Colonic mucosa (tissue), 4 donors: Measurements from ENCODE around the gene KCNN1. TPM values are rescaled to one million over a fixed set of nuclear protein-coding genes. Genes with fewer than 3 reads are reported as not detected.
A peak's percentile ranks its signal among the peaks of the same experiment; 100 is the strongest.

Source experiments
- DNase-seq: peaks from one replicate; pipeline ENCODE4 v3.0.0-alpha.2; 2020
- H3K27ac ChIP-seq: fragments of 200-600 bp; one replicate; pipeline ENCODE4 v1.8.0; 2021
- H3K27me3 ChIP-seq: fragments of 200-600 bp; one replicate; pipeline ENCODE4 v1.8.0; 2021
- H3K36me3 ChIP-seq: fragments of 200-600 bp; one replicate; pipeline ENCODE4 v1.8.0; 2021
- H3K4me1 ChIP-seq: fragments of 200-600 bp; one replicate; pipeline ENCODE4 v1.8.0; 2021; ENCODE audit warnings: mild to moderate bottlenecking
- H3K4me3 ChIP-seq: fragments of 200-600 bp; one replicate; pipeline ENCODE4 v1.8.0; 2021
- H3K9ac ChIP-seq, 2 donors: one replicate each; pipeline ENCODE4 v1.7.0; 2013; ENCODE audit warnings: control low read depth in 2 of 2, low read depth in 2 of 2, low read length in 2 of 2
- H3K9me3 ChIP-seq: fragments of 200-600 bp; one replicate; pipeline ENCODE4 v1.8.0; 2021
- intact Hi-C: fragments of 100-400 bp; cut with DNase I; formaldehyde crosslinking; loops from one replicate; pipeline ENCODE4 v1.14.1; 2022
- total RNA-seq, 2 donors: library from RNA; stranded (reverse); fragmentation: NEBNext Ultra II Directional in 1 of 2; extraction: Animal tissue kit (Norgen Biotek cat#: 25700) in 1 of 2; gene quantifications; one replicate each; pipeline ENCODE4 v1.2.1, GENCODE V29; 2021
- TF ChIP-seq, protein P1 (sequence below): fragments of 200-600 bp; IDR thresholded peaks from one replicate; pipeline ENCODE4 v1.8.0; 2022; ENCODE audit warnings: antibody characterized with exemption, mild to moderate bottlenecking
- donor health status: healthy.
- donor health status: DM: no; HTN: no; CAD: no.
- donor health status: DM: no; HTN: no; CAD: no.

Gene KCNN1
- total RNA-seq, 2 donors from 2014 or later: not detected

DNA sequence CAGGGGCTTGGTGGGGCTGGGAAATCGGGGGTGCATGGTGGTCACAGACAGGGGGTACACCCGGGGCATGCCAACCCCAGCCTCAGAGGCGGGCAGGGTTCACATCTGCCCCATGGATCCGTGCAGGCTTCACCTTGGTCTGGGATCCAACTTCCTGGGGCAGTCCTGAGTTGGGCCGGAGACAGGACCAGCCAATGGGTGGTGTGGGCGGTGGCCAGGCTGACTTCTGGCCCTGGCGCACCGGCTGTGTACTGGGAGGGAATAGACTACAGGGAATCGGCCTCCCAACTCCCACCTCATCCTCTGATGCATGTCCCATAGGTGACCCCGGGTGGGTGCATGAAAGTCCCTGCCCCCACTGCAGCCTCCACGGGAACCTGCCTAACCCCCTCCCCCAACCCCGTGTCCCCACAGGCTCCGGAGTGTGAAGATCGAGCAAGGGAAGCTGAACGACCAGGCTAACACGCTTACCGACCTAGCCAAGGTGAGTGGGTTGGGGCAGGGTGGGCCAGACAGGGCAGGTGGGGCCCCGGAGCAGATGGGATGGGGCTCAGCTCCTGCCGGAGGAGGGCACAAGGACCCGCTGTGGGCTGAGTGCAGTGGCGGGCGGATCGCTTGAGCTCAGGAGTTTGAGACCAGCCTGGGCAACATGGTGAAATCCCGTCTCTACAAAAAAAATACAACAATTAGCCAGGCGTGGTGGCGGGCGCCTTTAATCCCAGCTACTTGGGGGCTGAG, 26.3 kb downstream of the KCNN1 start:
- Histone ChIP-seq H3K36me3 (no peaks in the 10 kb centered on the region), H3K9me3 (no peaks in the 10 kb centered on the region), H3K27ac (no peak overlapping the region), H3K4me3 (no peak overlapping the region), H3K9ac (no peak overlapping the region), H3K4me1 (no peaks in the 10 kb centered on the region), H3K27me3 (no peaks in the 10 kb centered on the region)
- no peak for DNase-seq
- TF ChIP-seq, protein P1, sequence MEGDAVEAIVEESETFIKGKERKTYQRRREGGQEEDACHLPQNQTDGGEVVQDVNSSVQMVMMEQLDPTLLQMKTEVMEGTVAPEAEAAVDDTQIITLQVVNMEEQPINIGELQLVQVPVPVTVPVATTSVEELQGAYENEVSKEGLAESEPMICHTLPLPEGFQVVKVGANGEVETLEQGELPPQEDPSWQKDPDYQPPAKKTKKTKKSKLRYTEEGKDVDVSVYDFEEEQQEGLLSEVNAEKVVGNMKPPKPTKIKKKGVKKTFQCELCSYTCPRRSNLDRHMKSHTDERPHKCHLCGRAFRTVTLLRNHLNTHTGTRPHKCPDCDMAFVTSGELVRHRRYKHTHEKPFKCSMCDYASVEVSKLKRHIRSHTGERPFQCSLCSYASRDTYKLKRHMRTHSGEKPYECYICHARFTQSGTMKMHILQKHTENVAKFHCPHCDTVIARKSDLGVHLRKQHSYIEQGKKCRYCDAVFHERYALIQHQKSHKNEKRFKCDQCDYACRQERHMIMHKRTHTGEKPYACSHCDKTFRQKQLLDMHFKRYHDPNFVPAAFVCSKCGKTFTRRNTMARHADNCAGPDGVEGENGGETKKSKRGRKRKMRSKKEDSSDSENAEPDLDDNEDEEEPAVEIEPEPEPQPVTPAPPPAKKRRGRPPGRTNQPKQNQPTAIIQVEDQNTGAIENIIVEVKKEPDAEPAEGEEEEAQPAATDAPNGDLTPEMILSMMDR: no peak
- intact Hi-C loops: no loop called here

DNA sequence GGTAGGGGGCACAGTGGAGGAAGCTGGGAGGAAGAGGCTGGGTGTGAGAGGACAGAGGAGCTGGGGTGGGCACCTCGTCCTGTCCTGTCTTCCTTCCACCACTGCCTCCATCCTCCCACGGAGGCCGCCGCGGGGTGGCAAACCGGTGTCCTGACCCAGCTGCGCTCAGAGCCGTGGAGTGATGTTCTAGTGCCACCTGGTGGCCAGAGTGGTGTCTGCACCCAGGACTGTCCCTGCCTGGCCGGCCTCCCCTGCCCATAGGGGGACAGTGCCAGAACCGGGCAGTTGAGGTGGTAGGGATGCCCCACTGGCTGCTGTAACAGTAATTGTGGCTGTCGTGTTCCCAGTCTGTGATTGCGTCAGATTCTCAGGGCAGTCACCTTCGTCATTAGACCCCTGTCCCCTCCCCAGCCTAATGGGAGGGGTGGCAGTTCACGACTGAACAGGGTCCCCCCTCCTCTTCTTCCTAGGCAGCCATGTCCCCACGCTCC, 30.0 kb downstream of the KCNN1 start:
- Histone ChIP-seq H3K27me3 (no peaks in the 10 kb centered on the region), H3K9ac (no peak overlapping the region), H3K4me1 (no peaks in the 10 kb centered on the region), H3K36me3 (no peaks in the 10 kb centered on the region), H3K9me3 (no peaks in the 10 kb centered on the region), H3K27ac (no peak overlapping the region), H3K4me3 (no peak overlapping the region)
- DNase-seq: peak; percentile 91
- intact Hi-C loops: loop anchor here (2.0 to 5.0 kb wide), 2 partner anchors 58 to 130 kb away; no protein-coding TSS in a partner anchor
- TF ChIP-seq, protein P1: peak; percentile 97

DNA sequence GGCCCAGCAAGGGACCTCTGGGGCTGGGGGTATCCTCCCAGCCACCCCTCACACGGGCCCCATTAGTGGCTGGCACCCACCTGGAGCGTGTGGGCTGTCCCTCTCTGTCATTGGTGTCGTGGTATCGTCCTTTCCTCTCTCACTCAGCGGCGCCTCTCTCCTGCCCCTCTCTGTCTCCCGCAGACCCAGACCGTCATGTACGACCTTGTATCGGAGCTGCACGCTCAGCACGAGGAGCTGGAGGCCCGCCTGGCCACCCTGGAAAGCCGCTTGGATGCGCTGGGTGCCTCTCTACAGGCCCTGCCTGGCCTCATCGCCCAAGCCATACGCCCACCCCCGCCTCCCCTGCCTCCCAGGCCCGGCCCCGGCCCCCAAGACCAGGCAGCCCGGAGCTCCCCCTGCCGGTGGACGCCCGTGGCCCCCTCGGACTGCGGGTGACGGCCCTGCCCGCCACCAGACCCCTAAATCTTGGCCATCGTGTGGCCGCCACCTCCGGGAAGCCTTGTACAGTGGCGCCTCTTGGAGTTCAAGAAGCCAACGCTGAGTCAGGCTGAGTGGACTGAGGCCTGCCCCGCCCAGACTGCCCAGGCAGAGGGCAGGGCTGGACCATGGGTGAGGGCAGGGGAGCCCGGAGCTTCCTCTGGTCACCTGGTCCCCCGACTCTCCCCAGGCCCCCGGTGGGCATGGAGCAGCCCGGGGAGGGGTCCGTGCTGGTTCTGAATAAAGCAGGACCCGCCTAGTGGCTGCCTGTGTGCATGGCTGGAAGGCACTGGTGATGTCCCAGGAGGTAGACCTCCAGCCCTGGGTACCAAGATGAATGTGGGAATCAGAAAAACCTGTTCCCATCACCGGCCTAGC, 31.3 kb downstream of the KCNN1 start:
- TF ChIP-seq, protein P1: peak; percentile 13
- DNase-seq: no peak
- no peak overlapping the region for H3K4me3 ChIP-seq
- H3K9me3 ChIP-seq: no peaks in the 10 kb centered on the region
- no peak overlapping the region for H3K9ac ChIP-seq
- no peaks in the 10 kb centered on the region for H3K27me3 ChIP-seq
- H3K27ac ChIP-seq: no peak overlapping the region
- no peaks in the 10 kb centered on the region for H3K4me1 ChIP-seq
- intact Hi-C loops: loop anchor here (2.0 to 5.0 kb wide), 2 partner anchors 59 to 131 kb away; no protein-coding TSS in a partner anchor
- no peaks in the 10 kb centered on the region for H3K36me3 ChIP-seq

DNA sequence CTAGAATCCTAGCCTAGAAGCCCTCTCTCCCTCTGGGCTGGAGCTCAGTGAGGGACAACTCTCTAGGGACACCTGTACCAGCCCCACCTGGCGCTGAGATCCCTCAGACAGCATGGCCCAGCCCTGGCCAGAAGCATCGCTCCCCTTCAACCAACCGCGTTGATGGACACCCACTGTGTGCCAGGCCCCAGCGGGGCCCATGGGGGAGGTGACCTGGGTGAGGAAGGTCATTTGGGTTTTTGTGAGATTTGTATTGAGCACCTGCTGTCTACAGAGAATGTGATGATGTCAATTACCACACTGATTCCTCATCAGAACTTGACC, 31.9 kb downstream of the KCNN1 start:
- Histone ChIP-seq H3K9ac (no peak overlapping the region), H3K4me1 (no peaks in the 10 kb centered on the region), H3K36me3 (no peaks in the 10 kb centered on the region), H3K4me3 (no peak overlapping the region), H3K27ac (no peak overlapping the region), H3K27me3 (no peaks in the 10 kb centered on the region), H3K9me3 (no peaks in the 10 kb centered on the region)
- TF ChIP-seq, protein P1: no peak
- intact Hi-C loops: loop anchor here (5.0 kb wide), 1 partner anchor 131 kb away; no protein-coding TSS in a partner anchor
- DNase-seq: no peak

DNA sequence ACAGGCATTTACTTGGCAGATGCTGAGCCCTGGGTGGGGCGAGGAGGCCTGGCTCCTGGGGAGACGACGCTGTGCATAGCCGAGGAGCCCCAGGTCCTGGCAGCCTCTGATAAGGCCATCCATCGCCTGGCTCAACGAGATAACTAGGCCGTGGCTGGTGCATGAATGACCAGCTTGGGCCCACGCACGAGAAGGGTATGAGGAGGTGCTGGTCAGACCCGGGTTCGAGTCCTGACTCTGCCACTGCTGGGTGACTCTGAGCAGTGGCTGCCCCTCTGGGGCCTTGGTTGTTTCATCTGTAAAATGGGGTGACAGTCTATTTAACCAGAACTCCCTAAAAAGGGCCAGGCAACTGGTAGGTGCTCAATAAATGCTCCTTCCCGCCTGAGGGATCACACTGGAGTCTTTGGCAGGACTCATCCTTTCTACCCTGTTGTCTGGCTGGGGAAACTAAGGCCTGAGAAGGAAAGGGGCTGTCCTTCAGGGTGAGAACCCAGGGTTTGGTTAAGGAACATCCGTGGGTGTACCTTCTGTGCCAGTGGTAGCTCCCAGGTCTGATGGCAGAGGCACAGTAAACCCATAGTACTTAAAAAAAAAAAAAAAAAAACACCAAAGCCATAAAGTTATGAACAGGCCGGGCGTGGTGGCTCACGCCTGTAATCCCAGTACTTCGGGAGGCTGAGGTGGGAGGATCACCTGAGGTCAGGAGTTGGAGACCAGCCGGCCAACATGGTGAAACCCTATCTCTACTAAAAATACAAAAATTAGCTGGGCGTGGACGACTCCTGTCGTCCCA, 33.0 kb downstream of the KCNN1 start:
- Histone ChIP-seq H3K9ac (peak overlapping the region in 1 of 2 donors; percentile 12), H3K27me3 (no peaks in the 10 kb centered on the region), H3K4me1 (no peaks in the 10 kb centered on the region), H3K36me3 (no peaks in the 10 kb centered on the region), H3K27ac (peak overlapping the region; percentile 90), H3K9me3 (no peaks in the 10 kb centered on the region), H3K4me3 (no peak overlapping the region)
- intact Hi-C loops: loop anchor here (5.0 kb wide), 1 partner anchor 133 kb away; no protein-coding TSS in a partner anchor
- DNase-seq: no peak
- TF ChIP-seq, protein P1: no peak
